A673 (cell line): ENCODE measurements around the gene PCDHA13. TPM values are rescaled to one million over a fixed set of nuclear protein-coding genes. Genes with fewer than 3 reads are reported as not detected.
"Not testable (repeated sequence)": the region's sequence is repeated elsewhere in the genome, so short reads cannot be mapped to it uniquely, and the experiment has no call there.

Source experiments
- Bru-seq: library from RNA; stranded (reverse); fragments of 400-500 nt; gene quantifications from one replicate; lab custom pipeline; 2021; lab: Mats Ljungman, UMichigan
- BruChase-seq, 2 experiments: library from RNA; stranded (reverse); fragments of 400-500 nt; gene quantifications; one replicate each; lab custom pipeline; 2021; lab: Mats Ljungman, UMichigan
- BruUV-seq: library from RNA; stranded (reverse); fragments of 400-500 nt; replicated peaks from 2 replicates; lab custom pipeline; 2021; lab: Mats Ljungman, UMichigan
- CTCF ChIA-PET: fragments of 300-600 bp; sonication (Branson Sonifier 250); formaldehyde crosslinking; loops from one replicate; lab custom pipeline; 2022; ENCODE audit warnings: antibody characterized with exemption; lab: Charles Lee
- POLR2A ChIA-PET: fragments of 300-600 bp; sonication (Branson Sonifier 250); formaldehyde crosslinking; loops from one replicate; lab custom pipeline; 2022; ENCODE audit warnings: antibody characterized with exemption; ENCODE audit not compliant: low non-redundant PET; lab: Charles Lee
- DNase-seq: peaks from one replicate; pipeline ENCODE4 v3.0.0-alpha.2; 2015; ENCODE audit warnings: low spot score
- H3K27ac ChIP-seq: fragments of 200-600 bp; sonication (generic); 2 replicates; pipeline ENCODE4 v1.5.1; 2016; ENCODE audit warnings: mixed run types, low read depth, mild to moderate bottlenecking, mixed read lengths, antibody characterized with exemption, low read length; ENCODE audit not compliant: poor library complexity, severe bottlenecking
- H3K27me3 ChIP-seq: fragments of 200-600 bp; sonication (generic); replicated peaks from 2 replicates; pipeline ENCODE4 v1.6.1; 2017; ENCODE audit warnings: mixed run types, low read depth, mild to moderate bottlenecking, mixed read lengths, antibody characterized with exemption, low read length; ENCODE audit not compliant: insufficient read depth, poor library complexity
- H3K36me3 ChIP-seq: fragments of 200-600 bp; sonication (generic); 2 replicates; pipeline ENCODE4 v1.6.1; 2016; ENCODE audit warnings: mixed run types, mild to moderate bottlenecking, mixed read lengths, antibody characterized with exemption, low read length; ENCODE audit not compliant: insufficient read depth, poor library complexity, severe bottlenecking
- H3K4me1 ChIP-seq: fragments of 200-600 bp; sonication (generic); 2 replicates; pipeline ENCODE4 v1.6.1; 2017; ENCODE audit warnings: mixed run types, mild to moderate bottlenecking, mixed read lengths, antibody characterized with exemption, low read length; ENCODE audit not compliant: insufficient read depth, poor library complexity, severe bottlenecking
- H3K4me3 ChIP-seq: fragments of 200-600 bp; sonication (generic); 2 replicates; pipeline ENCODE4 v1.5.1; 2016; ENCODE audit warnings: low read depth, mixed run types, mild to moderate bottlenecking, mixed read lengths, low read length; ENCODE audit not compliant: poor library complexity, severe bottlenecking
- H3K9me3 ChIP-seq: fragments of 200-600 bp; sonication (generic); 2 replicates; pipeline ENCODE4 v1.6.1; 2016; ENCODE audit warnings: mixed run types, low read depth, mild to moderate bottlenecking, mixed read lengths, antibody characterized with exemption, low read length; ENCODE audit not compliant: poor library complexity, severe bottlenecking
- EZH2 ChIP-seq: fragments of 200-600 bp; sonication (generic); IDR thresholded peaks from 2 replicates; pipeline ENCODE4 v1.6.1; 2017; ENCODE audit warnings: borderline replicate concordance, low read depth, mild to moderate bottlenecking, mixed read lengths, antibody characterized with exemption, low read length; ENCODE audit not compliant: poor library complexity, severe bottlenecking
- intact Hi-C: fragments of 100-400 bp; cut with micrococcal nuclease; formaldehyde crosslinking; loops from one replicate; pipeline ENCODE4 v1.10.0; 2022; ENCODE audit not compliant: unreplicated experiment
- long read RNA-seq: library from polyadenylated mRNA; stranded (forward); transcript quantifications from one replicate; pipeline ENCODE4 v2.0.0, GENCODE V29; 2022
- total RNA-seq: library from RNA; stranded (reverse); gene quantifications from 2 replicates; pipeline ENCODE4 v1.2.3, GENCODE V29; 2021
- TF ChIP-seq, protein P1 (sequence below): fragments of 300-800, 200-600 bp; sonication (generic); conservative IDR thresholded peaks from 2 replicates; pipeline ENCODE4 v1.5.1; 2017; ENCODE audit warnings: low read depth, mild to moderate bottlenecking, antibody characterized with exemption, low read length, moderate library complexity, mixed read lengths

PCDHA13 gene, protein sequence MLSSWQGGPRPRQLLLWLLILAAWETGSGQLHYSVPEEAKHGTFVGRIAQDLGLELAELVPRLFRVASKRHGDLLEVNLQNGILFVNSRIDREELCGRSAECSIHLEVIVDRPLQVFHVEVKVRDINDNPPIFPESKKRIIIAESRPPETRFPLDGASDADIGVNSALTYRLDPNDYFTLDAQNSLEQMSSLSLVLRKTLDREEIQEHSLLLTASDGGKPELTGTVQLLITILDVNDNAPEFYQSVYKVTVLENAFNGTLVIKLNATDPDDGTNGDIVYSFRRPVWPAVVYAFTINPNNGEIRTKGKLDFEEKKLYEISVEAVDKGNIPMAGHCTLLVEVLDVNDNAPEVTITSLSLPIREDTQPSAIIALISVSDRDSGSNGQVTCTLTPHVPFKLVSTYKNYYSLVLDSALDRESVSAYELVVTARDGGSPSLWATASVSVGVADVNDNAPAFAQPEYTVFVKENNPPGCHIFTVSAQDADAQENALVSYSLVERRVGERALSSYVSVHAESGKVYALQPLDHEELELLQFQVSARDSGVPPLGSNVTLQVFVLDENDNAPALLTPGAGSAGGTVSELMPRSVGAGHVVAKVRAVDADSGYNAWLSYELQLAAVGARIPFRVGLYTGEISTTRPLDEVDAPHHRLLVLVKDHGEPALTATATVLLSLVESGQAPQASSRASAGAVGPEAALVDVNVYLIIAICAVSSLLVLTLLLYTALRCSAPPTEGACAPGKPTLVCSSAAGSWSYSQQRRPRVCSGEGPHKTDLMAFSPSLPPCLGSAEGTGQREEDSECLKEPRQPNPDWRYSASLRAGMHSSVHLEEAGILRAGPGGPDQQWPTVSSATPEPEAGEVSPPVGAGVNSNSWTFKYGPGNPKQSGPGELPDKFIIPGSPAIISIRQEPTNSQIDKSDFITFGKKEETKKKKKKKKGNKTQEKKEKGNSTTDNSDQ
- 5.8 and 6.2 TPM in 2 replicates for total RNA-seq
- Bru-seq, nascent RNA: percentile 75 among the genes with signal in this experiment
- BruChase-seq, experiment 1, labeled RNA remaining after a 2-hour chase: percentile 85 among the genes with signal in this experiment
- BruChase-seq, experiment 2, labeled RNA remaining after a 6-hour chase: percentile 81 among the genes with signal in this experiment
- long read RNA-seq, full-length matches to known transcripts: 6 of 20 reads
- long read RNA-seq, partial matches to known transcripts: 0 of 20 reads
- long read RNA-seq, other reads (novel, unspliced or antisense): 14 of 20 reads

DNA sequence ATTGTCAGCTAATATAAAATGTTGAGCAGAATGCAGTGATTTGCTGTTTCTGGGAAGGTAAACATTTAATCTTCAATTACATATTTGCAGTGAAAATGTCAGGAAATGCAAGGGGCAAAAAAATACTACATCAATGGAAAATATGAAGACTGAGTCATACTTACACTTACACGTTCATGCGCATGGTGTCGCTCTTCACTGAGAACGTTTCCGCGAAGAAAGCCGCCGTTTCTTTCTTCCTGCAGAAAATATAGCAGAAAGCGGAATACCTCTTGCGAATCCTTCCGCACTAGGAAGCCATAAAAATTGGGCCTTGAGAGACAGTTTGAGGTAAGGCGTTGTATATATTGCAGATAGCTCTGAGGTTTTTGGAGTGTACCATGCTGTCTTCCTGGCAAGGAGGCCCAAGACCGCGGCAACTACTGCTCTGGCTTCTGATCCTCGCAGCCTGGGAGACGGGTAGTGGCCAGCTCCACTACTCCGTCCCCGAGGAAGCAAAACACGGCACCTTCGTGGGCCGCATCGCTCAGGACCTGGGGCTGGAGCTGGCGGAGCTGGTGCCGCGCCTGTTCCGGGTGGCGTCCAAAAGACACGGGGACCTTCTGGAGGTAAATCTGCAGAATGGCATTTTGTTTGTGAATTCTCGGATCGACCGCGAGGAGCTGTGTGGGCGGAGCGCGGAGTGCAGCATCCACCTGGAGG, at the start of gene PCDHA13:
PCDHA13 (plus strand) TSS at position 236 of the 702 bp plus-strand sequence; CDS start at position 381, 145 bp downstream.
- CTCF ChIA-PET: interaction anchor here (0.7 to 2.7 kb wide), 3 partner anchors 41 to 158 kb away, joined by 3 to 25 read pairs (median 4); partner anchors contain the start of gene PCDHA6
- Histone ChIP-seq H3K9me3 (no peaks in the 10 kb centered on the region), H3K4me3 (peak within 1 kb of the TSS; percentile 51), H3K27me3 (no peaks in the 10 kb centered on the region), H3K27ac (peak within 1 kb of the TSS; percentile 36), H3K4me1 (no peaks in the 10 kb centered on the region), H3K36me3 (no peaks in the 10 kb centered on the region)
- POLR2A ChIA-PET: no interaction called here
- peak; percentile 90 for DNase-seq
- intact Hi-C loops: loop anchor here (1.0 to 5.0 kb wide), 2 partner anchors 40 to 158 kb away; no protein-coding TSS in a partner anchor
- BruUV-seq: no TSS peak
- TF ChIP-seq EZH2: no peak
- TF ChIP-seq, protein P1, sequence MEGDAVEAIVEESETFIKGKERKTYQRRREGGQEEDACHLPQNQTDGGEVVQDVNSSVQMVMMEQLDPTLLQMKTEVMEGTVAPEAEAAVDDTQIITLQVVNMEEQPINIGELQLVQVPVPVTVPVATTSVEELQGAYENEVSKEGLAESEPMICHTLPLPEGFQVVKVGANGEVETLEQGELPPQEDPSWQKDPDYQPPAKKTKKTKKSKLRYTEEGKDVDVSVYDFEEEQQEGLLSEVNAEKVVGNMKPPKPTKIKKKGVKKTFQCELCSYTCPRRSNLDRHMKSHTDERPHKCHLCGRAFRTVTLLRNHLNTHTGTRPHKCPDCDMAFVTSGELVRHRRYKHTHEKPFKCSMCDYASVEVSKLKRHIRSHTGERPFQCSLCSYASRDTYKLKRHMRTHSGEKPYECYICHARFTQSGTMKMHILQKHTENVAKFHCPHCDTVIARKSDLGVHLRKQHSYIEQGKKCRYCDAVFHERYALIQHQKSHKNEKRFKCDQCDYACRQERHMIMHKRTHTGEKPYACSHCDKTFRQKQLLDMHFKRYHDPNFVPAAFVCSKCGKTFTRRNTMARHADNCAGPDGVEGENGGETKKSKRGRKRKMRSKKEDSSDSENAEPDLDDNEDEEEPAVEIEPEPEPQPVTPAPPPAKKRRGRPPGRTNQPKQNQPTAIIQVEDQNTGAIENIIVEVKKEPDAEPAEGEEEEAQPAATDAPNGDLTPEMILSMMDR: peak; percentile 85

DNA sequence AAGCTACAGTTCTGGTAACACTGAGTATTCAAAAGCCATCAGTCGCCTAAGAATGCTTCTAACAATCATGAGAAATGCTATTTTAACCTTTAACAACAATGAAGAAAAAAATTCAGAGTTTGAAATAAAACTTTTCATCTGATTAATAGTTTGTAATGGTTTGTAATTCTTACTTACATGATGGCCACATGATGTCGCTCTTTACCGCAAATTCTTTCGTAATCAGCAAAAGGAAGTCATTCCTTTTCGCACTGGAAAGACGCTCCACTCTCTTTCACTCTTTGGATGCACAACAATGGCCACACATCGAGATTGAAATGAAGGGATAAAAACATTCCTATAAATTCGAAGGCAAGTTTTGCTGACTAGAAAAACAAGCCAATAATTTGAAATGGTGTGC, 47.9 kb upstream of the PCDHA13 start, which contains the start of gene PCDHA7:
PCDHA7 (plus strand) TSS at position 277 of the 400 bp plus-strand sequence; CDS start at position 392, 115 bp downstream.
- CTCF ChIA-PET: no interaction called here
- no peaks in the 10 kb centered on the region for H3K4me1 ChIP-seq
- no peak within 1 kb of the TSS for H3K4me3 ChIP-seq
- no peak within 1 kb of the TSS for H3K27ac ChIP-seq
- intact Hi-C loops: no loop called here
- TF ChIP-seq, protein P1: peak; percentile 50; the same call in 1 of the 2 replicates
- TF ChIP-seq EZH2: no peak
- POLR2A ChIA-PET: no interaction called here
- DNase-seq: peak; percentile 42
- no peaks in the 10 kb centered on the region for H3K36me3 ChIP-seq
- BruUV-seq: no TSS peak
- H3K27me3 ChIP-seq: no peaks in the 10 kb centered on the region
- peaks cover 11% of the 10 kb centered on the region for H3K9me3 ChIP-seq

DNA sequence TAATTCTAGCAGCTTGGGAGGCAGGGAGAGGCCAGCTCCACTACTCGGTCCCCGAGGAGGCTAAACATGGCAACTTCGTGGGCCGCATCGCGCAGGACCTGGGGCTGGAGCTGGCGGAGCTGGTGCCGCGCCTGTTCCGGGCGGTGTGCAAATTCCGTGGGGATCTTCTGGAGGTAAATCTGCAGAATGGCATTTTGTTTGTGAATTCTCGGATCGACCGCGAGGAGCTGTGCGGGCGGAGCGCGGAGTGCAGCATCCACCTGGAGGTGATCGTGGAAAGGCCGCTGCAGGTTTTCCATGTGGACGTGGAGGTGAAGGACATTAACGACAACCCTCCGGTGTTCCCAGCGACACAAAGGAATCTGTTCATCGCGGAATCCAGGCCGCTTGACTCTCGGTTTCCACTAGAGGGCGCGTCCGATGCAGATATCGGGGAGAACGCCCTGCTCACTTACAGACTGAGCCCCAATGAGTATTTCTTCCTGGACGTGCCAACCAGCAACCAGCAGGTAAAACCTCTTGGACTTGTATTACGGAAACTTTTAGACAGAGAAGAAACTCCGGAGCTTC, 47.4 kb upstream of the PCDHA13 start:
- peaks cover 11% of the 10 kb centered on the region for H3K9me3 ChIP-seq
- BruUV-seq, H3K4me1 ChIP-seq, H3K27me3 ChIP-seq, H3K36me3 ChIP-seq, CTCF ChIA-PET, DNase-seq, H3K4me3 ChIP-seq, intact Hi-C loops, H3K27ac ChIP-seq, POLR2A ChIA-PET: not testable (repeated sequence)
